Loucy (cell line): ENCODE data around the gene CAMKMT.

Experiments used
- H2AFZ ChIP-seq: fragments of 200-600 bp; sonication (generic); 2 replicates; pipeline ENCODE4 v1.6.0; 2016; ENCODE audit warnings: antibody characterized with exemption, mild to moderate bottlenecking, low read length, moderate library complexity
- H3F3A ChIP-seq: fragments of 200-600 bp; 2 replicates; pipeline ENCODE4 v1.6.0; 2016; ENCODE audit warnings: antibody characterized with exemption, low read depth, mild to moderate bottlenecking
- H3K27me3 ChIP-seq: fragments of 200-600 bp; sonication (generic); 2 replicates; pipeline ENCODE4 v1.6.1; 2014; ENCODE audit warnings: low read length, mild to moderate bottlenecking; ENCODE audit not compliant: insufficient read depth, poor library complexity, severe bottlenecking
- H3K36me3 ChIP-seq: fragments of 200-600 bp; sonication (generic); 2 replicates; pipeline ENCODE4 v1.6.1; 2016; ENCODE audit warnings: low read length; ENCODE audit not compliant: insufficient read depth
- H3K4me1 ChIP-seq: fragments of 200-600 bp; sonication (generic); 2 replicates; pipeline ENCODE4 v1.5.1; 2014; ENCODE audit warnings: low read length, mild to moderate bottlenecking; ENCODE audit not compliant: insufficient read depth, poor library complexity, severe bottlenecking
- H3K4me2 ChIP-seq: fragments of 200-600 bp; sonication (generic); 2 replicates; pipeline ENCODE4 v1.6.0; 2014; ENCODE audit warnings: antibody characterized with exemption, low read length, low read depth, mild to moderate bottlenecking; ENCODE audit not compliant: poor library complexity, severe bottlenecking
- H3K4me3 ChIP-seq: fragments of 200-600 bp; sonication (generic); 2 replicates; pipeline ENCODE4 v1.5.1; 2014; ENCODE audit warnings: low read length, mild to moderate bottlenecking, mixed read lengths; ENCODE audit not compliant: poor library complexity, severe bottlenecking
- H3K79me2 ChIP-seq: fragments of 200-600 bp; sonication (generic); 2 replicates; pipeline ENCODE4 v1.6.1; 2014; ENCODE audit warnings: low read length; ENCODE audit not compliant: insufficient read depth
- H3K9ac ChIP-seq: fragments of 200-600 bp; sonication (generic); 2 replicates; pipeline ENCODE4 v1.6.0; 2014; ENCODE audit warnings: mild to moderate bottlenecking, low read depth, low read length, moderate library complexity; ENCODE audit not compliant: poor library complexity, severe bottlenecking
- H3K9me2 ChIP-seq: fragments of 200-600 bp; sonication (generic); replicated peaks from 2 replicates; pipeline ENCODE4 v1.6.1; 2016; ENCODE audit warnings: low read depth, low read length, mixed read lengths
- H3K9me3 ChIP-seq: fragments of 200-600 bp; sonication (generic); 2 replicates; pipeline ENCODE4 v1.6.1; 2014; ENCODE audit warnings: mild to moderate bottlenecking, antibody characterized with exemption, low read length, low read depth; ENCODE audit not compliant: insufficient read depth
- H4K20me1 ChIP-seq: fragments of 200-600 bp; sonication (generic); 2 replicates; pipeline ENCODE4 v1.6.0; 2014; ENCODE audit warnings: antibody characterized with exemption, low read length, mild to moderate bottlenecking; ENCODE audit not compliant: insufficient read depth, poor library complexity, severe bottlenecking
- EZH2phosphoT487 ChIP-seq: fragments of 200-600 bp; IDR thresholded peaks from 2 replicates; pipeline ENCODE4 v1.6.1; 2018; ENCODE audit warnings: antibody characterized with exemption, mild to moderate bottlenecking, moderate library complexity, borderline replicate concordance
- TF ChIP-seq, protein P1 (sequence below): fragments of 200-600 bp; sonication (generic); conservative IDR thresholded peaks from 2 replicates; pipeline ENCODE4 v1.5.1; 2014; ENCODE audit warnings: mild to moderate bottlenecking, antibody characterized with exemption, low read length

CAMKMT gene

DNA sequence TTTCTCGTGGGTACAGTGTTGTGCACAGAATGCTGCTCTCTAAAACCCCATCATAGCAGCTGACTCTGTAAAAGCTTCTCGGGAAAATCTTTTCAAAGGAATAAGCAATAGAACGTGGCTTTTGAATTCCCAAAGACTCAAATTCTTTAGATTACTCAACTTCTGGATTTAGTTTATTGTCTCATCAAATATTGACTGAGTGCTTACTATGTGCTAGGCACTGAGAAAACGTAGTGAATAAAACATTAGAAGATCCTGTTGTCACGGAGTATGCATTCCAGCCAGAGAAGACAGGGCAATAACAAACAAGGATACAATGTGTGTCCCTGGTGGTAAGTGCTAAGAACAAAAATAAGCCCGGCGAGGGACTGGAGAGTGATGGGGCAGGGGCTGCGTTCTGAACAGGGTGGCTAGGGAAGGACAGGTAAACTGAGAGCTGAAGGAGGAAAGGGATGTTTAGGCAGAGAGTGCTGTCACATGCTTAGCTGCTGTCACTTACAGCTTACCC is 401.6 kb downstream of the CAMKMT start:
- H3K4me1 ChIP-seq = peaks cover 3% of the 10 kb centered on the region
- no peak overlapping the region for H3K4me2 ChIP-seq
- no peak overlapping the region for H3K4me3 ChIP-seq
- no peak overlapping the region for H3K9ac ChIP-seq
- no peaks in the 10 kb centered on the region for H3K9me3 ChIP-seq
- no peaks in the 10 kb centered on the region for H3K9me2 ChIP-seq
- H3K79me2 ChIP-seq = no peaks in the 10 kb centered on the region
- no peaks in the 10 kb centered on the region for H3F3A ChIP-seq
- no peak overlapping the region for H2AFZ ChIP-seq
- no peaks in the 10 kb centered on the region for H3K36me3 ChIP-seq
- TF ChIP-seq, protein P1, sequence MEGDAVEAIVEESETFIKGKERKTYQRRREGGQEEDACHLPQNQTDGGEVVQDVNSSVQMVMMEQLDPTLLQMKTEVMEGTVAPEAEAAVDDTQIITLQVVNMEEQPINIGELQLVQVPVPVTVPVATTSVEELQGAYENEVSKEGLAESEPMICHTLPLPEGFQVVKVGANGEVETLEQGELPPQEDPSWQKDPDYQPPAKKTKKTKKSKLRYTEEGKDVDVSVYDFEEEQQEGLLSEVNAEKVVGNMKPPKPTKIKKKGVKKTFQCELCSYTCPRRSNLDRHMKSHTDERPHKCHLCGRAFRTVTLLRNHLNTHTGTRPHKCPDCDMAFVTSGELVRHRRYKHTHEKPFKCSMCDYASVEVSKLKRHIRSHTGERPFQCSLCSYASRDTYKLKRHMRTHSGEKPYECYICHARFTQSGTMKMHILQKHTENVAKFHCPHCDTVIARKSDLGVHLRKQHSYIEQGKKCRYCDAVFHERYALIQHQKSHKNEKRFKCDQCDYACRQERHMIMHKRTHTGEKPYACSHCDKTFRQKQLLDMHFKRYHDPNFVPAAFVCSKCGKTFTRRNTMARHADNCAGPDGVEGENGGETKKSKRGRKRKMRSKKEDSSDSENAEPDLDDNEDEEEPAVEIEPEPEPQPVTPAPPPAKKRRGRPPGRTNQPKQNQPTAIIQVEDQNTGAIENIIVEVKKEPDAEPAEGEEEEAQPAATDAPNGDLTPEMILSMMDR = no peak
- TF ChIP-seq EZH2phosphoT487 = no peak
- H3K27me3 ChIP-seq = no peaks in the 10 kb centered on the region
- no peaks in the 10 kb centered on the region for H4K20me1 ChIP-seq

DNA sequence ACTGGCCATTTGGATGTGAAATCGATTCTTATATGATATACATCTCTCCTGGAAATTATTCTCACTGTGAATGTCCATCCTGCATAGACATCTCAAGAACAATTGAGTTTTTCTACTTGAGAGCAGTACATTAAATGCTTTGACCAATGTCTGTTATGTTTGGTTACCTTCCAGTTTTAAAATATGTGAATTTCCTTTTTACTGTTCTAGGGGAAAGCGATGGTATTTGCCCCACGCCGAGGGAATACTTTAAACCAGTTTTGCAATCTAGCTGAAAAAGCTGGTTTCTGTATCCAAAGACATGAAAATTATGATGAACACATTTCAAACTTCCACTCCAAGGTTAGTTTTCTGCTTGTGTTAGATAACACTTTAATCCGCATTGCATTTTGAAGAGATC is 404.5 kb downstream of the CAMKMT start:
- TF ChIP-seq, protein P1 = no peak
- no peaks in the 10 kb centered on the region for H3K9me2 ChIP-seq
- H3F3A ChIP-seq = no peaks in the 10 kb centered on the region
- H4K20me1 ChIP-seq = no peaks in the 10 kb centered on the region
- H3K4me3 ChIP-seq = no peak overlapping the region
- H3K4me1 ChIP-seq = no peaks in the 10 kb centered on the region
- no peaks in the 10 kb centered on the region for H3K36me3 ChIP-seq
- no peaks in the 10 kb centered on the region for H3K9me3 ChIP-seq
- no peak overlapping the region for H3K9ac ChIP-seq
- no peak overlapping the region for H3K4me2 ChIP-seq
- no peaks in the 10 kb centered on the region for H3K27me3 ChIP-seq
- no peaks in the 10 kb centered on the region for H3K79me2 ChIP-seq
- H2AFZ ChIP-seq = no peak overlapping the region

GRCh38 chr2:44766777-44767176 is 405.0 kb downstream of the CAMKMT start:
- no peaks in the 10 kb centered on the region for H3K27me3 ChIP-seq
- TF ChIP-seq EZH2phosphoT487 = no peak
- no peak overlapping the region for H3K9ac ChIP-seq
- no peaks in the 10 kb centered on the region for H3K36me3 ChIP-seq
- H3K4me2 ChIP-seq = no peak overlapping the region
- no peaks in the 10 kb centered on the region for H4K20me1 ChIP-seq
- no peaks in the 10 kb centered on the region for H3F3A ChIP-seq
- no peaks in the 10 kb centered on the region for H3K4me1 ChIP-seq
- H3K9me2 ChIP-seq = no peaks in the 10 kb centered on the region
- no peak overlapping the region for H3K4me3 ChIP-seq
- no peaks in the 10 kb centered on the region for H3K79me2 ChIP-seq
- H3K9me3 ChIP-seq = no peaks in the 10 kb centered on the region
- H2AFZ ChIP-seq = no peak overlapping the region

DNA sequence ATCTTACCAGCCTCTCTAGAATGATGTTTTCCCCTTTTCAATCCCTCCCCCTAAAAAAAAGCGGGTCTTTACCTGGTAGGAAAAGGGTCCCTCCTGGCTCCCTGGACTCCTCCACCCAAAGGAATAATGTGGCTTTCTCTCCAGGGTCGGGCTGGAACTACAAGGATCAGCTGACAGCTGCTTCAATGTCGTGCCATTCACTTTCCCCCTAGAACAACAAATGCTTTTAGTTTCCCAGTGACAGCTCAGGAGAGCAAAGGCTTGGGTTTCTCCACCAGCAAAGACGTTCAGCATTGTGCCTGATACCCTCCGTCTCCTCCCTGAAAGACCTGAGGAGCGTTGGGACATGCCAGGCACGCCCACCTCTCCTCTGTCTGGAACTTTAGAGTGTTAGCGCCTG is 405.9 kb downstream of the CAMKMT start:
- TF ChIP-seq EZH2phosphoT487 = no peak
- TF ChIP-seq, protein P1 = no peak
- Histone ChIP-seq H3K4me1 (no peaks in the 10 kb centered on the region), H3K27me3 (no peaks in the 10 kb centered on the region), H3F3A (no peaks in the 10 kb centered on the region), H2AFZ (no peak overlapping the region), H4K20me1 (no peaks in the 10 kb centered on the region), H3K4me3 (no peak overlapping the region), H3K9me3 (no peaks in the 10 kb centered on the region), H3K9ac (no peak overlapping the region), H3K4me2 (no peak overlapping the region), H3K9me2 (no peaks in the 10 kb centered on the region), H3K36me3 (no peaks in the 10 kb centered on the region), H3K79me2 (no peaks in the 10 kb centered on the region)
